SU-DHL-6 (cell line): ENCODE data around the gene DCAF7.

Experiments
- H2AFZ ChIP-seq: fragments of 200-600 bp; sonication (generic); 2 replicates; pipeline ENCODE4 v1.6.1; 2014; ENCODE audit warnings: low read depth, mild to moderate bottlenecking, moderate library complexity, mixed read lengths, antibody characterized with exemption, low read length; ENCODE audit not compliant: severe bottlenecking
- H3F3A ChIP-seq: fragments of 200-600 bp; shearing (Covaris generic); 2 replicates; pipeline ENCODE4 v1.6.0; 2016; ENCODE audit warnings: antibody characterized with exemption, mild to moderate bottlenecking; ENCODE audit not compliant: insufficient read depth
- H3K27ac ChIP-seq: fragments of 200-600 bp; sonication (generic); 2 replicates; pipeline ENCODE4 v1.5.1; 2016; ENCODE audit warnings: low read depth, mild to moderate bottlenecking, low read length, moderate library complexity, mixed read lengths
- H3K27me3 ChIP-seq: fragments of 200-600 bp; sonication (generic), shearing (Covaris generic); 2 replicates; pipeline ENCODE4 v1.6.0; 2014; ENCODE audit warnings: mild to moderate bottlenecking, low read length
- H3K36me3 ChIP-seq: fragments of 200-600 bp; sonication (generic); 2 replicates; pipeline ENCODE4 v1.6.1; 2014; ENCODE audit warnings: mild to moderate bottlenecking, low read length, mixed read lengths
- H3K4me2 ChIP-seq: fragments of 300-600, 200-600 bp; shearing (Covaris generic), sonication (generic); 2 replicates; pipeline ENCODE4 v1.6.0; 2014; ENCODE audit warnings: low read length, low read depth, mild to moderate bottlenecking; ENCODE audit not compliant: poor library complexity, severe bottlenecking
- H3K4me3 ChIP-seq: fragments of 200-600 bp; sonication (generic); 2 replicates; pipeline ENCODE4 v1.5.1; 2014; ENCODE audit warnings: antibody characterized with exemption, low read length, mild to moderate bottlenecking, mixed read lengths; ENCODE audit not compliant: insufficient read depth, poor library complexity, severe bottlenecking
- H3K79me2 ChIP-seq: fragments of 200-600 bp; sonication (generic); 2 replicates; pipeline ENCODE4 v1.6.1; 2014; ENCODE audit warnings: mild to moderate bottlenecking, low read length, moderate library complexity; ENCODE audit not compliant: insufficient read depth
- H3K9ac ChIP-seq: fragments of 200-600 bp; sonication (generic); 2 replicates; pipeline ENCODE4 v1.7.0; 2014; ENCODE audit warnings: mild to moderate bottlenecking, low read length
- H3K9me2 ChIP-seq: fragments of 200-600 bp; sonication (generic); replicated peaks from 2 replicates; pipeline ENCODE4 v1.6.1; 2014; ENCODE audit warnings: low read length; ENCODE audit not compliant: insufficient read depth
- H3K9me3 ChIP-seq: fragments of 200-600 bp; sonication (generic); 2 replicates; pipeline ENCODE4 v1.6.1; 2014; ENCODE audit warnings: low read length, mixed read lengths; ENCODE audit not compliant: insufficient read depth
- H4K20me1 ChIP-seq: fragments of 200-600 bp; sonication (generic); 2 replicates; pipeline ENCODE4 v1.6.1; 2014; ENCODE audit warnings: low read depth, mild to moderate bottlenecking, antibody characterized with exemption, low read length, moderate library complexity, mixed read lengths
- EZH2phosphoT487 ChIP-seq: fragments of 200-600 bp; sonication (generic), shearing (Covaris generic); conservative IDR thresholded peaks from 2 replicates; pipeline ENCODE4 v1.6.1; 2018; ENCODE audit warnings: mild to moderate bottlenecking, antibody characterized with exemption, low read length, moderate library complexity, mixed read lengths
- TF ChIP-seq, protein P1 (sequence below): fragments of 200-600 bp; sonication (generic); IDR thresholded peaks from one replicate; pipeline ENCODE4 v1.5.1; 2017; ENCODE audit warnings: antibody characterized with exemption, mild to moderate bottlenecking, low read length, moderate library complexity; ENCODE audit not compliant: insufficient read depth, poor library complexity, severe bottlenecking

Gene DCAF7

DNA sequence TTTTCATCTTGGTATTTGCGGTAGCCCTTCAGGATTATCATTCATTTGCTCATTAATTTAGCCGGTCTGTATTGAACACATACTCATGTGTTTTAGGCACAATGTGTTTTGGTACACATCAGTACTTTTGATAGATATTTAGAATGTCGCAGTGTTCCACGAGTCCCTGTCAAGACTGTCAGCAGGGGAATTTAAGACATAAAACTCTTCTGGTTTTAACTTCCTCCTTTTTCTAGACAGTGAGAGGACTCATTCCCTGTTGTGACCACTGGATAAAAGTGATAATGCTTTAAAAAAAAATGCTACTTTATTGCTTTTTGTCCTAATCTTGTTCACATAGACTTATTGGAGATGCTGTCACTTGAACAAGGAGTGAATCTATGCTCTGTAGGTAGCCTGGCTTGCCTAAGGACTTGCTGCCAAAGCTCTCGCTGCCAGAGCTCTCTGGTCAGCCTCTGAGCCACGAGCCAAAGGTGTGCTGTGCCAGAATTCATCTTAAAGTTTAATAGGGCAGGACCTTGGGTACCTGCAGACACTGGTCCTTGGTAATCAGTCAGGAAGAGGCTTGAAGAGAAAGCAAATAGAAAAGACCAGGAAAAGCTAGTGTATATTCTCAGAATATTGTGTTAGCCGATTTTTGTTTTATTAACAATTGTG, 5.4 kb downstream of the DCAF7 start:
- peaks cover 25% of the 10 kb centered on the region for H4K20me1 ChIP-seq
- no peaks in the 10 kb centered on the region for H3K27me3 ChIP-seq
- H3K9me2 ChIP-seq = no peaks in the 10 kb centered on the region
- H3K9ac ChIP-seq = no peak overlapping the region
- H3K27ac ChIP-seq = no peak overlapping the region
- 0 out of 2 replicates have a peak, but pooled peaks cover 7% of the 10 kb centered on the region for H3K36me3 ChIP-seq
- H2AFZ ChIP-seq = no peak overlapping the region
- TF ChIP-seq, protein P1, sequence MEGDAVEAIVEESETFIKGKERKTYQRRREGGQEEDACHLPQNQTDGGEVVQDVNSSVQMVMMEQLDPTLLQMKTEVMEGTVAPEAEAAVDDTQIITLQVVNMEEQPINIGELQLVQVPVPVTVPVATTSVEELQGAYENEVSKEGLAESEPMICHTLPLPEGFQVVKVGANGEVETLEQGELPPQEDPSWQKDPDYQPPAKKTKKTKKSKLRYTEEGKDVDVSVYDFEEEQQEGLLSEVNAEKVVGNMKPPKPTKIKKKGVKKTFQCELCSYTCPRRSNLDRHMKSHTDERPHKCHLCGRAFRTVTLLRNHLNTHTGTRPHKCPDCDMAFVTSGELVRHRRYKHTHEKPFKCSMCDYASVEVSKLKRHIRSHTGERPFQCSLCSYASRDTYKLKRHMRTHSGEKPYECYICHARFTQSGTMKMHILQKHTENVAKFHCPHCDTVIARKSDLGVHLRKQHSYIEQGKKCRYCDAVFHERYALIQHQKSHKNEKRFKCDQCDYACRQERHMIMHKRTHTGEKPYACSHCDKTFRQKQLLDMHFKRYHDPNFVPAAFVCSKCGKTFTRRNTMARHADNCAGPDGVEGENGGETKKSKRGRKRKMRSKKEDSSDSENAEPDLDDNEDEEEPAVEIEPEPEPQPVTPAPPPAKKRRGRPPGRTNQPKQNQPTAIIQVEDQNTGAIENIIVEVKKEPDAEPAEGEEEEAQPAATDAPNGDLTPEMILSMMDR = no peak
- no peak overlapping the region for H3K4me2 ChIP-seq
- no peaks in the 10 kb centered on the region for H3K9me3 ChIP-seq
- peaks cover 96% of the 10 kb centered on the region for H3K79me2 ChIP-seq
- no peaks in the 10 kb centered on the region for H3F3A ChIP-seq
- no peak overlapping the region for H3K4me3 ChIP-seq

- Histone ChIP-seq H3K9ac (no peak overlapping the region), H3K9me2 (no peaks in the 10 kb centered on the region), H3F3A (no peaks in the 10 kb centered on the region), H3K4me3 (no peak overlapping the region), H4K20me1 (peaks cover 27% of the 10 kb centered on the region), H3K27ac (no peak overlapping the region), H3K4me2 (no peak overlapping the region), H2AFZ (no peak overlapping the region), H3K79me2 (peaks cover 95% of the 10 kb centered on the region), H3K9me3 (no peaks in the 10 kb centered on the region), H3K36me3 (0 out of 2 replicates have a peak, but pooled peaks cover 6% of the 10 kb centered on the region), H3K27me3 (no peaks in the 10 kb centered on the region)
- TF ChIP-seq, protein P1 = no peak
Observed at GRCh38 chr17:63557416-63557815, 7.1 kb downstream of the DCAF7 start.

DNA sequence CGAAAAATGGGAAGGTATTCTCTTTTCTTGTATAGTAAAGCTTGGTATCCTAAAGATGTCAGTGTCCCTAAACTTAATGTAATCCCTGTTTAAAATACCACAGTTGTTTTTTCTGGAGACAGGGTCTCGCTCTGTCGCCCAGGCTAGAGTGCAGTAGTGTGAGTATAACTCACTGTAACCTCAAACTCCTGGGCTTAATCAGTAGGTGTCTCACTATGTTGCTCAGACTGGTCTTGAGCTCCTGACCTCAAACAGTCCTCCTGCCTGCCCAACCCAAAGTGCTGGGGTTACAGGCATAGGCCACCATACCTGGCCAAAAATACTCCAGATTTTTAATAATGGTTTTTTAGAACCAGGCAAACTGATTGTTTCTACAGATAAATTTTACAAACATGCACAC, 8.2 kb downstream of the DCAF7 start:
- no peaks in the 10 kb centered on the region for H3K36me3 ChIP-seq
- no peak overlapping the region for H3K4me2 ChIP-seq
- no peaks in the 10 kb centered on the region for H3K27me3 ChIP-seq
- no peak overlapping the region for H3K4me3 ChIP-seq
- H3F3A ChIP-seq = 0 out of 2 replicates have a peak, but pooled peaks cover 6% of the 10 kb centered on the region
- no peaks in the 10 kb centered on the region for H3K9me3 ChIP-seq
- no peak overlapping the region for H3K9ac ChIP-seq
- H3K79me2 ChIP-seq = peaks cover 93% of the 10 kb centered on the region
- H3K27ac ChIP-seq = no peak overlapping the region
- H3K9me2 ChIP-seq = no peaks in the 10 kb centered on the region
- H4K20me1 ChIP-seq = peaks cover 24% of the 10 kb centered on the region
- TF ChIP-seq, protein P1 = no peak
- no peak for TF ChIP-seq EZH2phosphoT487
- H2AFZ ChIP-seq = no peak overlapping the region
